OCI-LY7 (cell line): ENCODE data around the gene SLC10A4.

Source experiments
- CTCF ChIP-seq: fragments of 200-600 bp; sonication (generic); conservative IDR thresholded peaks from 2 replicates; pipeline ENCODE4 v1.5.1; 2014; ENCODE audit warnings: mild to moderate bottlenecking, antibody characterized with exemption, low read length, moderate library complexity, mixed read lengths
- EZH2phosphoT487 ChIP-seq: fragments of 200-600 bp; sonication (generic); IDR thresholded peaks from 2 replicates; pipeline ENCODE4 v1.6.1; 2018; ENCODE audit warnings: low read depth, borderline replicate concordance, mild to moderate bottlenecking, mixed run types, antibody characterized with exemption, low read length, moderate library complexity, mixed read lengths

- TF ChIP-seq CTCF (no peak), EZH2phosphoT487 (no peak)
Observed at GRCh38 chr4:48503233-48504025, 20.3 kb downstream of the SLC10A4 start.
